Measurements from ENCODE around the gene TRAF3.
"Not testable (repeated sequence)": the region's sequence is repeated elsewhere in the genome, so short reads cannot be mapped to it uniquely, and the experiment has no call there.

The TRAF3 gene

DNA sequence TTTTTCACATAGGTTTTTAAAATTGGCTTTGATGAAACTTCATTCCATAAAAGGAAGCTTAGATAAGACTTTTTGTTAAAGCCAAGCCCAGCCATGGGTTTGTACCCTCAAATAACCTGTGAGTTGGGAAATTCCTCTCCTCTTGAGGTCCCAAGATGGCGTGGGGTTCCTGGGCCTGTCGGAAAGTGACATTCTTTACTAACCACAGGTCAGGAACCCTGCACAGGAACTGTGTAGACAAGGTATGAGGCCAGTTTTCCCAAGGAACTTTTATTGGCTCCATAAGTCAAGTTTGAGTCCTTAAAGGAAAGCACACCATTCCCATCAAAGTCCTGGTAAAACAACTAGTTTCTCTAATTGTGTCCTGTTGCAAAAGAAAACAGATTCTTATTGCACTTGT, 80.2 kb downstream of the TRAF3 start:
- H3K4me3 ChIP-seq (ENCODE audit: low read depth, low read length): no peak overlapping the region
- peak; percentile 51 for DNase-seq (ENCODE audit: low read depth)
- TF ChIP-seq, protein P1, sequence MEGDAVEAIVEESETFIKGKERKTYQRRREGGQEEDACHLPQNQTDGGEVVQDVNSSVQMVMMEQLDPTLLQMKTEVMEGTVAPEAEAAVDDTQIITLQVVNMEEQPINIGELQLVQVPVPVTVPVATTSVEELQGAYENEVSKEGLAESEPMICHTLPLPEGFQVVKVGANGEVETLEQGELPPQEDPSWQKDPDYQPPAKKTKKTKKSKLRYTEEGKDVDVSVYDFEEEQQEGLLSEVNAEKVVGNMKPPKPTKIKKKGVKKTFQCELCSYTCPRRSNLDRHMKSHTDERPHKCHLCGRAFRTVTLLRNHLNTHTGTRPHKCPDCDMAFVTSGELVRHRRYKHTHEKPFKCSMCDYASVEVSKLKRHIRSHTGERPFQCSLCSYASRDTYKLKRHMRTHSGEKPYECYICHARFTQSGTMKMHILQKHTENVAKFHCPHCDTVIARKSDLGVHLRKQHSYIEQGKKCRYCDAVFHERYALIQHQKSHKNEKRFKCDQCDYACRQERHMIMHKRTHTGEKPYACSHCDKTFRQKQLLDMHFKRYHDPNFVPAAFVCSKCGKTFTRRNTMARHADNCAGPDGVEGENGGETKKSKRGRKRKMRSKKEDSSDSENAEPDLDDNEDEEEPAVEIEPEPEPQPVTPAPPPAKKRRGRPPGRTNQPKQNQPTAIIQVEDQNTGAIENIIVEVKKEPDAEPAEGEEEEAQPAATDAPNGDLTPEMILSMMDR (conservative IDR thresholded peaks at IDR 0.05; ENCODE audit: low read depth, low read length): no peak

DNA sequence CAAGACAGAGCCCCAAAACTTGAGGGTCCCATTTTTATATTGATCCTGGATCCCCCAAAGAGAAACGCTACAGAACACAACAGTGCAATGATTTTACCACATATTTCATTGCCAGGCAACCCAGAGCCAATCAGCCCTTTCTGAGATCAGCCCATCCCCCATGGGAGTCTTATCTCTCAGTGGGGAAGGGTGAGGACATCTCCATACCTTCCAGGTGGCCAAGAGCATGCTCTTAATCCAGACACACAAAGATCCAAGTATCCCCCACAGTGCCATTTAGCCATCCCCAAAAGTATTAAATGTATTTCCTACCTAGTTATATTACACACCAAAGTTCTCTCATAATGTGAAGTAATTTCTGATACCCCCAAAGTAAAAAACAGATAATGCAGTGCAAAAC, 82.7 kb downstream of the TRAF3 start:
- no peak for DNase-seq (ENCODE audit: low read depth)
- TF ChIP-seq, protein P1 (conservative IDR thresholded peaks at IDR 0.05; ENCODE audit: low read depth, low read length): no peak

DNA sequence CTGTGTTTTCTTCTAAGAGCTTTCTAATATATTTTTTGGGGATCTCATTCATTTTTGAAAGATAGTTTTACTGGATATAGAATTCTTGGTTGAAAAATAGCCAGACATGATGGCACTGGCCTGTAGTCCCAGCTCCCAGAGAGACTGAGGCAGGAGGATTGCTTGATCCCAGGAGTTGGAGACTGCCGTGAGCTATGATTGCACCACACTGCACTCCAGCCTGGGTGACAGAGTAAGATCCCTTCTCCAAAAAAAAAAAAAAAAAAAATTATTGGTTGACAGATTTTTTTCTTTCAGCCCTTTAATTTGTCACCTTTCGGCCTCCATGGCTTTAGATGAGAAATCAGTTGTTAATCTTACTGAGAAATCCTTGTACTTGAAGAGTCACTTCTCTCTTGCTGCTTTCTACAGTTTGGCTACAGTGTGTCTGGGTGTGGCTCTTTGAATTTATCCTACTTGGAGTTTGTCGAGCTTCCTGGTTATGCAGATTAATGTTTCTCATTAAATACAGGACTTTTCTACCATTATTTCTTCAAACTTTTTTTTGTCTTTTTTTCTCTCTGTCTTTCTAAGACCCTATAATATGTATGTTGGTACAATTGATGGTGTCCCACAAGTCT, 85.0 kb downstream of the TRAF3 start:
- no peak for DNase-seq (ENCODE audit: low read depth)
- H3K4me3 ChIP-seq (ENCODE audit: low read depth, low read length): no peak overlapping the region
- TF ChIP-seq, protein P1 (conservative IDR thresholded peaks at IDR 0.05; ENCODE audit: low read depth, low read length): no peak

More for the DNA sequence above, 82.7 kb downstream of the TRAF3 start:
- H3K4me3 ChIP-seq (ENCODE audit: low read depth, low read length): no peak overlapping the region

DNA sequence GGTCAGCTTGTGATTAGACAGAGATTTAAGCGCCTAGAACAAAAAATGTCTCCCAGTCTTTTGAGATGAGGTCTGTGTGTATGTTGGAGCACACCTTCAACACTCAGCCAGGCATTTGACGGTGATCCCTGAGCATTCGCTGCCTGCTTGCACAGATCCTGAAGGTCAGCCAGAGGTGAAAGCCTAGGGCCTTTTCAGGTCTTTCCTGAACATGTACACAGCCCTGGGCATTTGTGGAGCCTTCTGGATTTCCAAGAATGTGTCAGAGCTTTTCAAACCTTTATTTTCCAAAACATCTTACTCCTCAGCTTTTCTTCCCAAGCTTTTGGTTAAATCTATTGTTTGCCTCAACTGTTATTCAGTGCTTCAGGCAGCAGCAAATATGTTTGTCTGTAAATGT, 86.1 kb downstream of the TRAF3 start:
- no peak overlapping the region for H3K4me3 ChIP-seq (ENCODE audit: low read depth, low read length)
- no peak for DNase-seq (ENCODE audit: low read depth)
- TF ChIP-seq, protein P1 (conservative IDR thresholded peaks at IDR 0.05; ENCODE audit: low read depth, low read length): no peak

DNA sequence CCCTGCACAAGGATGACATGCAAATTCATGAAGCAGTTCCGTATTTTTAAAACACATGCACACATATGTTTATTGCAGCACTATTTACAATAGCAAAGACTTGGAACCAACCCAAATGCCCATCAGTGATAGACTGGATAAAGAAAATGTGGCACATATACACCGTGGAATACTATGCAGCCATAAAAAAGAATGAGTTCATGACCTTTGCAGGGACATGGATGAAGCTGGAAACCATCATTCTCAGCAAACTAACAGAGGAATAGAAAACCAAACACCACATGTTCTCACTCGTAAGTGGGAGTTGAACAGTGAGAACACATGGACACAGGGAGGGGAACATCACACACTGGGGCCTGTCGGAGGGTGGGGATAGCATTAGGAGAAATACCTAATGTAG, 88.7 kb downstream of the TRAF3 start:
- DNase-seq (ENCODE audit: low read depth); H3K4me3 ChIP-seq (ENCODE audit: low read depth, low read length): not testable (repeated sequence)

DNA sequence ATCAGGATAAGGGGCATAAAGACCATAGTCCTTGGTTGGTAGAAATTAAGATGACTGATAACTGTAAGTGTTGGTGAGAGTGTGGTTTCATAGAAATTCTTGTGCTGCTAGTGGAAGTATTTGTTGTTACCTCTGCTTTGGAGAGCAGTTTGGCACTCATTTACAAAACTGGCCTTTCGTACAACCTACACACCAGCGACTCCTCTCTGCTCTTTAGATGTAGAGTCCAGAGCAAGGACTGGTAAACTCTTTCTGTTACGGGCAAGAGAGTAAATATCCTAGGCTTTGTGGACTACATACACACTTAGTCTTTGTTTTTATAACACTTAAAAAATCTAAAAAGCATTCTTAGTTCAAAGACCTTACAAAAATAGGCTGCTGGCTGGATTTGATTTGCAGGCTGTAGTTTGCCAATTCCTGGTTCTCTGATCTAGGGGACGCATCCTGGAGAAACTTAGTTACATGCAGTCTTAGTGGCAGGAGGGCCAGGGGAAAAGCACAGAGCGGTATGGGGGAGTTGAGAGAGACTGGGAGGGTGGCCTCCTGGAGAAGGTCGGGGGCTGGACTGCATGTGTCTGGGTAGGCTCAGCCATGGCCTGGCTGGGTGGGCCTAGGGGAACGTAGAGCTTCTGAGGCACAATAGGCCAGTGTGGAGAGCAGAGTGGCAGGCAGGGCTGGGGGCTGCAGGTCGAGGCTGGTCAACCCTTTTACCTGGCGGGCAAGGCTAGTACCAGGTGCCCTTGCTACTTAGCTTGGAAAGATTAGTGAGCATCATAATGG, 89.9 kb downstream of the TRAF3 start:
- TF ChIP-seq, protein P1 (conservative IDR thresholded peaks at IDR 0.05; ENCODE audit: low read depth, low read length): peak; percentile 14
- no peak overlapping the region for H3K4me3 ChIP-seq (ENCODE audit: low read depth, low read length)
- DNase-seq (ENCODE audit: low read depth): peak; percentile 28

DNA sequence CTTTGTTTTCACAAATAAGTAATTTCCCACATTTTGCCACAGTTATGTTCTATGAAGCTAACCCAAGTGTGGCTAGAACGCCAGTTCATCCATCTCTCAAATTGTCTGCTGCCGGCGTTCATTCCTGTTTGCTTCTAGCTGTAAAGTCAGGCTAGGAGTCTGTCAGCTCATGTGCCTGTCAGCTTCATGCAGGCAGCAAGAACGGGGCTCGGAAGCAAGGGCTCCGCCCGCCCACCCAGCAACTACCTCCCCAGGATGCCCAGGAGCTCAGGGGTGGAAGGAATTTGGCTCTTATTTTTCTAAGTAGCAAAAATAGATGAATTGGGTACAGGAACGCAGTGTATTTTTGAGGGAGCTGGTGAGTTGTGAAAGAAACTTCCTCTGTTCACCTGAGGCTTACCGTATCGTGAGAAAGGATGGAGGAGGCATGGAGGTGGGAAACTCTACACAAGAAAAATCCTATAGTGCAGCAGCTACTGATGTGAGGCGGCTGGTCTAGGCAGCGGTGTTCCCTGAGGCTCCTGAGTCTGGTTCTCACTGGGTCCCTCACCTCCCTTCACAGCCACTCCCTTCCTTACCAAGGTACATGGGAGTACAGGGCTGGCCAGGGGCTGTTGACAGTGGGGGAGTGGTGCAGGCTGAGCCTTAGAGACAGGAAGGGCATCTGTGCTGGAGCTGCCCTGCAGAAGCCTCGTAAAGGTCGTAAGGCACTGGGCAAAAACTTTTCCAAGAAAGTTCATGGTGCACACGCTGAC, 90.8 kb downstream of the TRAF3 start:
- no peak for DNase-seq (ENCODE audit: low read depth)
- no peak overlapping the region for H3K4me3 ChIP-seq (ENCODE audit: low read depth, low read length)
- TF ChIP-seq, protein P1 (conservative IDR thresholded peaks at IDR 0.05; ENCODE audit: low read depth, low read length): no peak
